ENCODE measurements around the gene SH2D4B. TPM values are rescaled to one million over a fixed set of nuclear protein-coding genes. Genes with fewer than 3 reads are reported as not detected.

Gene SH2D4B
- total RNA-seq (2014; rRNA removed; shearing (Covaris generic)), result 0.07 and 0.53 TPM in 2 replicates

- no peak for DNase-seq (ENCODE audit: low spot score)
Observed at GRCh38 chr10:80537736-80538480, at the start of gene SH2D4B. TSS of gene SH2D4B (plus strand) at chr10:80537902. CDS start at chr10:80538332, 430 bp downstream.

DNA sequence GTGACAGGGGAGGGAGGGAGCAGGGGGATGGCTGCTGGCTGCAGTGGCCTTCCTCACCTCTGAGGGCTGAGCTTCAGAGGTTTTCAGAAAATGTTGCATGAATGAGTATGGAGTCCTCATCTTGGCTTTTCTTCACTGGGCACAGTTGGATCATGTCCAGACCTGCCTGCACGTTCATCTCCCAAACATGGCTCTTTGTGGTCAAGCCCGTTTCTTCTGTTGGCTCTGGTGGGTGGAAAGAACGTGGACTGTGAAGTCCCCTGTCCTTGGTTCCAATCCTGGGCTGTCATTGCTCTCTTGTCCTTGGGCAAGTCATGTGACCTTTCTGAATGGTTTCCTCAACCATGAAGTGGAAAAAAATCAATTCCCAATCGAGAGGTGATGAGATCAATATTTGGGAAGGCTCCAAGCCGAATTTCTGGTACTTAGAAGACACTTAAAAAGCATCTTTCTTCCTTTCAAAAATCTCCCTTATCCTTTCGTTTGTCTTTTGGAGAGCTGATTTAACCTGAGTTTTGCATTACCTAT, 49.1 kb upstream of the SH2D4B start:
- DNase-seq (ENCODE audit: low spot score), result no peak

- DNase-seq (ENCODE audit: low spot score), result no peak
Observed at GRCh38 chr10:80489371-80490112, 48.2 kb upstream of the SH2D4B start.

DNA sequence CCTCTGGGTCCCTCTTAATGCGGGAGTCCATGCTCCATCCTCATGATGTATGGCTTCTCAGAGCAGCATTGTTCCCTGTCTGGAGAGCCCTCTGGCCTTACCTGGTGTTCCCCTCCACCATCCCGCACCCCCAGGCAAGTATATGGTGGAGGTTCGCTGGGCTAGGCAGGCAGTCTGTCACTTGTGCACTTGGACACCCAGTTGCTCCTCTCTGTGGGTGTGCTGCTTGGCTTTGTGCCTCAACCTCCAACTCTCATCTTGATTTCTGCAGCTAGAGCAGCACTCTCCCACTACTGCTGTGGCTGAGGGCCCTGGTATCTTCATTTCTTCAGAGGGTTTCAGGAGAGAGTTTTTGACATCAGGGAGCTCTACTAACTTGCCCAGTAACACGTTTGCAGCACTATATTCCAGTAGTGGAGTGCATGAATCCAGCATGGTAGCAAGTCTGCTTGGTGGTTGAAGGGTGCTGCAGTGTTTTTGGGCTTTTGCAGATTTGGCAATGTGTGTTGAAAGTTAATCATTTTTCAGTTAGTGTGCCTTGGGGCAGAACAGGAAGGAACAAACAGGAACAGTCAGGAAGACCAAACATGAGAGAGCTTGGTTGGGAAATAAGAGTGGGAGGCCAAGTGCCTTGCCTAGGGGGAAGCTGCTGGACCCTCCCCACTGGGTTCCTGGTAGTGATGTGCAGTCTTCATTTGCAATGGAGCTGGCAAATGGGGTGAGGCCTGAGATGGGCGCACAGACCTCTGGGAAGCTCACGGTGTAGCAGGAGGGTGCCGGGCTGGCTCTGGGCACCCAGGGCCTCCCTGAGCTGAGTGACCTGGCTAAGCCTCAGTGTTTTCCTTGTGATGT, 46.2 kb upstream of the SH2D4B start:
- no peak for DNase-seq (ENCODE audit: low spot score)

DNA sequence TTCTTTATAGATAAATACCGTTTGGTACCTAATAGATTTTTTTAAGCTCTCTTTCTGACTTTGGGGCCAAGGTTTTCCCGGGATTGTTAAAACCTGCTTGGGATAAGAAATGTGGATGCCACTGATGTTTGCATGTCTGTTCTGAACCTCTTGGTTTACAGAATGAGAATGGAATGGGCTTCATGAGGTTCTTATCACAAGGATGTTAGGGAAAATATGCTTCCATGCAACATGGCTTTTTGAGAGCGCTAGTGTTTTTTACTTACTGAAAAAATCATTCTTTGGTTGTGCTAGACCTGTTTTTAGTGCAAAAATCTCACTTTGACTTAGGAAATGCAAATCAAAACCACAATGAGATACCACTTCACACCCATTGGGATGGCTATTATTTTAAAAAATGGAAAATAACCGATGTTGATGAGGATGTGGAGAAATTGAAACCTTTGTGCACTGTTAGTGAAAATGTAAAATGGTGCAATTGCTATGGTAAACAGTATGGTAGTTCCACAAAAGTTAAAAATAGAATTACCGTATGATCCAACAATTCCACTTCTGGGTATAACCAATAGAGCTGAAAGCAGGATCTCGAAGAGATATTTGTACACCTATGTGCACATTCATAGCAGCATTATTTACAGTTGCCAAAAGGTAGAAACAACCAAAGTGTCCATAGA, 44.7 kb upstream of the SH2D4B start:
- no peak for DNase-seq (ENCODE audit: low spot score)

GRCh38 chr10:80493522-80494051, 44.1 kb upstream of the SH2D4B start:
- DNase-seq (ENCODE audit: low spot score), result no peak

- DNase-seq (ENCODE audit: low spot score), result no peak
Observed at GRCh38 chr10:80496555-80497172, 41.0 kb upstream of the SH2D4B start.

GRCh38 chr10:80497187-80498077, 40.3 kb upstream of the SH2D4B start:
- no peak for DNase-seq (ENCODE audit: low spot score)

- no peak for DNase-seq (ENCODE audit: low spot score)
Observed at GRCh38 chr10:80498078-80498832, 39.4 kb upstream of the SH2D4B start.

DNA sequence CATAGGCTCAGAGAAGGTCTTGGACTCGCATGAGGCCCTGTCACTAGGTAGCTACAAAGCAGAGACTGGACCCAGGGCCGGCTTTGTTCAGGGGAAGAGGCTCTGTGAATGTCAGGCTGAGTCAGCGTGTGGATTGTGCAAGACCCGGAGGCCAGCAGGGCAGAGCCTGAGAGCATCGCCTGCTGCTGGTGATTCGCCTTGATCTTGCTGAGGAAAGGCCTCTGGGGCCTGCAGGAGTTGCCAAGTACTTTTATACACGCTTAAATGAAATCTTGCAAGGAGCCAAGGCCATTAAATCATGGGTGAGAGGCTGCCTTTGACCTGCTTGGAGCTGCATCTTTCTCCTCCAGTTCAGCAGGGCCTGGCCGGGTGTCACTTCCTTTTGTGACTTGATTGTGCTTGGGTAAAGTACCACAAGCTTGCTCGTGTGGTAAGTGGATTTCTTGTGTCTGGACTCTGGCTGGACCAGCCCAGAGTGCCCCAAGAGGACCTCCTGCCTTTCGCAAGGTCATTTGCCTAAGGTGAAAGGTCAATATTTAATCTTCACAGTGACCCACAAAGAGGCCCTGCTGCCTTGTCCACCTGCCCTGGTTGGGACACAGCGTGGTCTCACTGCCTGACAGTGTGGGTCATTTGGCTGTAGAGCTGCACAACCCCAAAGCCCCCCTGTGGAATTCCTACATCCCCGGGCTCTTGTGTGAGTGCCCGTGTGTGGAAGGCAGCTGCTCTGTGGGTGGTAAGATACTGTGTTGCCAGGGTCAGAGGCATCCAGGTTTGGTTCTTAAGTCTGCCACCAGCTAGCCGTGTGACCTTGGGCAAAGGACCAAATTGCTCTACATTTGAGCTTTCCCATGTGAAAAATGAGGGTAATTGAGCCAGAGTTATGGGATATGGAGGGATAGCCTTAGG, 38.6 kb upstream of the SH2D4B start:
- DNase-seq (ENCODE audit: low spot score), result peak; percentile 94

GRCh38 chr10:80500572-80501380, 36.9 kb upstream of the SH2D4B start:
- no peak for DNase-seq (ENCODE audit: low spot score)

DNA sequence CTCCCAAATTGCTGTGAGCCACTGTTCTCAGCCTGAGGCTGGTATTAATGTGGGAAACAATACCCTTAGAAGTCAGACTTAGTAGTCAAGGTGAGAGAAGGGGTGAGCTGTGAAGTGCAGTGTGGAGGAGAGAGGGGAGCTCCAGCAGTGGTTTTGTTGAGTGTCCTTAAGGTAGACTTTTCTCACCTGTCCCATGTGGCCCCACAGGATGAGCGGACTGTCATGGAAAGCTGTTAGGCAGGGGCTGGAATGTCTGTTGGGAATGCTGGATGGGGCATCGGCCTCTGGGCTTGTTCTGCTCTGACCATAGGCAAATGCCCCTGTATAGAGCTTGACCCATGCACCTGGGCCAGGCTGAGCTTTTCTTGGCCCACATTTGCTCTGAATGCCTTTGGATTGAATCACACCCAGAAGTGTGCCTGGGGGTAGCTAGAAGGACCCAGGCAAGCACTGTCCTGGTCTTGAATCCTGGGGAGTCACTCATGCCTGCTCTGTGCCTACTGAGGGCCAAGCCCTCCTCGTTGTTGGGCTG, 36.3 kb upstream of the SH2D4B start:
- peak; percentile 38 for DNase-seq (ENCODE audit: low spot score)

DNA sequence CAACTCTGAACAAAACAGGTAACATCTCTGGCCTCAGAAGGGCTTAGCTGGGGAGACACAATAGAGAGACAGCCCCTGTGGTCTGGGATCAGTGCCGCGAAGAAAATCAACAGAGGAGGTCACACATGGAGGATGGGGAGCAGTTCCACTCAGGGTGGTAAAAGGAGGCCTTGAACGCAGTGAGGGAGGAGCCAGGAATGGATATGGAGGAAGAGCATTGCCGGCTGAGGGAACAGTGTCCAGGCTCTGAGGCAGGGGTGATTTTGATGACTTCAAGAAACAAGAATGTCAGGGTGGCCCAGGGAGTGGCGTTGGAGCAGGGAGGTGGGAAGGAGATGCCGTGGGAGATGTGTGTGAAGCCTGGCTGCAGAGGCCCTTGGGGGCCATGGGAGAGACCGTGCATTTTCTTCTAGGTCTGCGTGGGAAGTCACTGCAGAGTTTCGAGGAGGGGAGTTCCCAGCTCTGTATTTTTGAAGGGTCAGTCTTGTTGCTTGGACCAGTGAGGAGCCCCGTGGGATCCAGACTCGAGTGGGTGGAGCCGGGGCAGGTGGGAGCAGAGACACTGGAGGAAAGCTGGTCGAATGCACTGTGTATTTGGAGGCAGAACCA, 35.7 kb upstream of the SH2D4B start:
- DNase-seq (ENCODE audit: low spot score), result peak; percentile 24

- DNase-seq (ENCODE audit: low spot score), result no peak
Observed at GRCh38 chr10:80502621-80503583, 34.8 kb upstream of the SH2D4B start.

DNA sequence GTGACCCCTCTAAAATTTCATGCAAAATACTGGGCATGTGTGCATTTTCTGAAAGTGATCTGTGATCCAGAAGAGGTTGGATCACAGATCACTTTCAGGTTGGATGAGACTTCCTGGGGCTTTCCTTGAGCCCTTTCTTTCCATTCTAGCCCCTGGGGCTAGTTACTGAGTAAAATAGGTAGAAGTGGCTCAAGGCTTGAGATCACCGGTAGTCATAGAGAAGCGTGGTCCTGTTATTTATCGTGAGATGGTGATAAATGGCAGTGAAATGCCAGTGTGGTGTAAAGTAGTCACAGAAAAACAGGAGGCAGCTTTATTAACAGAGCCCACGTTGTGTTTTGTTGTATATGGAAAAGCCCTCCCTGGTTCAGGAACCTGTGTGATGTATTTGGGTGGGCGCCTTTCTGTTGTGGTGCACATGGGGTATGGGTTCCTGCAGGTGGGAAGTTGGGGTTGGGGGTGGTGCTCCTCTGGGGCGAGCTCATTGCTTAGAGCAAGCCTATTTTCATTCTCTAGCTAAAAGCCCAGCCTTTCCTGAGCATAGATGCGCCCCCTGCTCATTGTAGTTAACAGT, 34.0 kb upstream of the SH2D4B start:
- no peak for DNase-seq (ENCODE audit: low spot score)
